IMR-90 (cell line): ENCODE results near the gene DNM3. TPM values are rescaled to one million over a fixed set of nuclear protein-coding genes. Genes with fewer than 3 reads are reported as not detected.

Experiments
- ATAC-seq: fragments of 200-7000 bp; cut with Tn5 transposase; 2 replicates; pipeline ENCODE4 v1.9.1; 2020; ENCODE audit warnings: low read depth, mild to moderate bottlenecking, moderate library complexity
- BruUV-seq: library from RNA; stranded (reverse); fragments of 400-500 nt; replicated peaks from 2 replicates; lab custom pipeline; 2021; lab: Mats Ljungman, UMichigan
- CTCF ChIA-PET: fragments of 300-600 bp; formaldehyde crosslinking; extraction: SDS; loops from one replicate; lab custom pipeline; 2021; ENCODE audit warnings: antibody characterized with exemption; lab: Yijun Ruan, JAX
- POLR2A ChIA-PET: fragments of 300-600 bp; sonication (Branson Sonifier 250); formaldehyde crosslinking; loops from one replicate; lab custom pipeline; 2022; ENCODE audit warnings: antibody characterized with exemption; ENCODE audit not compliant: unreplicated experiment; lab: Charles Lee
- DNase-seq: peaks from one replicate; pipeline ENCODE4 v3.0.0; 2013
- H2AFZ ChIP-seq: replicated peaks from 2 replicates; pipeline ENCODE3; 2013; ENCODE audit warnings: low read length, mild to moderate bottlenecking; ENCODE audit not compliant: poor library complexity
- H2AK5ac ChIP-seq: 2 replicates; pipeline ENCODE4 v1.6.1; 2013; ENCODE audit warnings: low read depth, low read length, inconsistent platforms
- H2AK9ac ChIP-seq: replicated peaks from 2 replicates; pipeline ENCODE3; 2013; ENCODE audit warnings: mild to moderate bottlenecking, low read depth, low read length, moderate library complexity; ENCODE audit not compliant: poor library complexity
- H2BK120ac ChIP-seq: 2 replicates; pipeline ENCODE4 v1.6.1; 2013; ENCODE audit warnings: low read depth, low read length, inconsistent platforms
- H2BK15ac ChIP-seq: 3 replicates; pipeline ENCODE4 v1.6.1; 2013; ENCODE audit warnings: low read depth, low read length, inconsistent platforms
- H2BK20ac ChIP-seq: 2 replicates; pipeline ENCODE4 v1.6.1; 2013; ENCODE audit warnings: low read depth, mild to moderate bottlenecking, inconsistent platforms, low read length, moderate library complexity
- H2BK5ac ChIP-seq: 2 replicates; pipeline ENCODE4 v1.6.1; 2013; ENCODE audit warnings: mild to moderate bottlenecking, low read depth, low read length, inconsistent platforms; ENCODE audit not compliant: poor library complexity, severe bottlenecking
- H3K14ac ChIP-seq: replicated peaks from 2 replicates; pipeline ENCODE4 v1.6.1; 2013; ENCODE audit warnings: low read depth, low read length, inconsistent platforms
- H3K18ac ChIP-seq: 2 replicates; pipeline ENCODE4 v1.6.1; 2013; ENCODE audit warnings: low read depth, low read length, control low read depth
- H3K23ac ChIP-seq: 2 replicates; pipeline ENCODE4 v1.6.1; 2013; ENCODE audit warnings: low read depth, low read length, inconsistent platforms
- H3K27ac ChIP-seq: 2 replicates; pipeline ENCODE4 v1.5.1; 2013; ENCODE audit warnings: mild to moderate bottlenecking, control low read depth, low read length; ENCODE audit not compliant: insufficient read depth
- H3K27me3 ChIP-seq: 2 replicates; pipeline ENCODE4 v1.6.1; 2013; ENCODE audit warnings: low read length; ENCODE audit not compliant: control insufficient read depth, insufficient read depth
- H3K36me3 ChIP-seq: 2 replicates; pipeline ENCODE4 v1.6.1; 2013; ENCODE audit warnings: low read length, mixed read lengths; ENCODE audit not compliant: control insufficient read depth, insufficient read depth
- H3K4ac ChIP-seq: 2 replicates; pipeline ENCODE4 v1.6.1; 2013; ENCODE audit warnings: low read depth, low read length, inconsistent platforms
- H3K4me1 ChIP-seq: 2 replicates; pipeline ENCODE4 v1.6.1; 2013; ENCODE audit warnings: low read length, mixed read lengths; ENCODE audit not compliant: control insufficient read depth, insufficient read depth
- H3K4me2 ChIP-seq: 2 replicates; pipeline ENCODE4 v1.6.1; 2013; ENCODE audit warnings: low read depth, mild to moderate bottlenecking, control low read depth, low read length, moderate library complexity
- H3K4me3 ChIP-seq: 2 replicates; pipeline ENCODE4 v1.5.1; 2013; ENCODE audit warnings: low read depth, mild to moderate bottlenecking, control low read depth, low read length, moderate library complexity; ENCODE audit not compliant: insufficient read depth
- H3K56ac ChIP-seq: 2 replicates; pipeline ENCODE4 v1.6.1; 2013; ENCODE audit warnings: low read length, inconsistent platforms; ENCODE audit not compliant: insufficient read depth; ENCODE audit errors: extremely low read depth
- H3K79me1 ChIP-seq, 2 experiments: 2 replicates each; pipeline ENCODE4 v1.6.1; 2013; ENCODE audit warnings: low read length in 2 of 2, inconsistent platforms in 1 of 2, low read depth in 1 of 2
- H3K9ac ChIP-seq: 2 replicates; pipeline ENCODE4 v1.6.1; 2013; ENCODE audit warnings: low read depth, low read length, control low read depth
- H3K9me1 ChIP-seq: 2 replicates; pipeline ENCODE4 v1.6.1; 2013; ENCODE audit warnings: low read length, inconsistent platforms; ENCODE audit not compliant: insufficient read depth
- H3K9me3 ChIP-seq: 2 replicates; pipeline ENCODE4 v1.6.1; 2013; ENCODE audit warnings: low read length; ENCODE audit not compliant: control insufficient read depth, insufficient read depth
- H4K20me1 ChIP-seq: 2 replicates; pipeline ENCODE4 v1.6.1; 2013; ENCODE audit warnings: low read length, inconsistent platforms; ENCODE audit not compliant: insufficient read depth
- H4K5ac ChIP-seq: 2 replicates; pipeline ENCODE4 v1.6.1; 2013; ENCODE audit warnings: mild to moderate bottlenecking, low read depth, low read length, control low read depth
- H4K8ac ChIP-seq, 2 experiments: 2 replicates each; pipeline ENCODE4 v1.6.1; 2013; ENCODE audit warnings: low read depth in 2 of 2, low read length in 2 of 2, control low read depth in 1 of 2, inconsistent platforms in 1 of 2
- H4K91ac ChIP-seq: 2 replicates; pipeline ENCODE4 v1.6.1; 2013; ENCODE audit warnings: low read depth, low read length, inconsistent platforms; ENCODE audit not compliant: insufficient read depth
- BHLHE40 ChIP-seq: fragments of 150-350 bp; IDR thresholded peaks from 2 replicates; pipeline ENCODE4 v1.6.1; 2016; ENCODE audit warnings: mild to moderate bottlenecking, low read depth, low read length
- CEBPB ChIP-seq: IDR thresholded peaks from 2 replicates; pipeline ENCODE4 v1.6.1; 2012; ENCODE audit warnings: low read depth, low read length, improper control_type of control experiment
- MAFK ChIP-seq: IDR thresholded peaks from 2 replicates; pipeline ENCODE4 v1.6.1; 2012; ENCODE audit warnings: low read depth, low read length, improper control_type of control experiment
- MAZ ChIP-seq: IDR thresholded peaks from 2 replicates; pipeline ENCODE4 v1.6.1; 2012; ENCODE audit warnings: low read depth, mild to moderate bottlenecking, low read length, improper control_type of control experiment, moderate library complexity, borderline replicate concordance
- MXI1 ChIP-seq: IDR thresholded peaks from 2 replicates; pipeline ENCODE4 v1.6.1; 2012; ENCODE audit warnings: low read depth, mild to moderate bottlenecking, low read length, moderate library complexity, borderline replicate concordance
- POLR2A ChIP-seq: IDR thresholded peaks from 2 replicates; pipeline ENCODE4 v1.6.1; 2012; ENCODE audit warnings: mild to moderate bottlenecking, low read depth, low read length
- RAD21 ChIP-seq: IDR thresholded peaks from 2 replicates; pipeline ENCODE4 v1.6.1; 2012; ENCODE audit warnings: low read length, improper control_type of control experiment
- RCOR1 ChIP-seq: IDR thresholded peaks from 2 replicates; pipeline ENCODE4 v1.6.1; 2012; ENCODE audit warnings: mild to moderate bottlenecking, low read length, improper control_type of control experiment; ENCODE audit not compliant: insufficient replicate concordance
- RFX5 ChIP-seq: IDR thresholded peaks from 2 replicates; pipeline ENCODE4 v1.8.0; 2012; ENCODE audit warnings: low read depth, mild to moderate bottlenecking, low read length, moderate library complexity
- SMC3 ChIP-seq: fragments of 150-350 bp; IDR thresholded peaks from 2 replicates; pipeline ENCODE4 v1.6.1; 2016; ENCODE audit warnings: low read depth, mild to moderate bottlenecking, antibody characterized with exemption, low read length, moderate library complexity
- USF2 ChIP-seq: fragments of 150-350 bp; IDR thresholded peaks from 2 replicates; pipeline ENCODE4 v1.6.1; 2017; ENCODE audit warnings: mild to moderate bottlenecking, antibody characterized with exemption, low read length, low read depth
- WGBS, 2 experiments: methylation state at CpG; one replicate each; pipeline versions ENCODE4 v1.1.5 to v1.1.7; 2013; ENCODE audit warnings: missing lambda C conversion rate in 2 of 2; ENCODE audit not compliant: insufficient read length in 1 of 2; ENCODE audit errors: extremely low coverage in 2 of 2; 5-methylcytosine and 5-hydroxymethylcytosine counted together
- dilution Hi-C: fragments of 300-500 bp; cut with HindIII; formaldehyde crosslinking; loops from one replicate; pipeline ENCODE4 v1.14.3; 2018; ENCODE audit warnings: low sequenced_read_pairs; ENCODE audit not compliant: unreplicated experiment
- in situ Hi-C: fragments of 300-500 bp; cut with MboI; formaldehyde crosslinking; loops from 3 replicates; pipeline ENCODE4 v1.14.3; 2019; ENCODE audit warnings: low sequenced_read_pairs, inconsistent platforms, mixed read lengths
- intact Hi-C: fragments of 100-400 bp; cut with micrococcal nuclease; formaldehyde crosslinking; loops from 2 replicates; pipeline ENCODE4 v1.10.0; 2022
- polyA plus RNA-seq, 3 experiments: library from polyadenylated mRNA; depleted of rRNA; stranded (reverse); fragments of >200 nt; gene quantifications; 2 replicates each; pipeline ENCODE4 v1.2.3, GENCODE V29; 2012; ENCODE audit warnings: low replicate concordance in 1 of 3
- total RNA-seq: library from RNA; depleted of rRNA; stranded (reverse); fragments of >200 nt; gene quantifications from 2 replicates; pipeline ENCODE4 v1.2.3, GENCODE V29; 2012

Gene DNM3
- total and polyA plus RNA-seq, 2 of the 4 experiments (the other 2 are of a cell fraction): 0.36 TPM

- TF ChIP-seq POLR2A: no peak
- no peak for TF ChIP-seq BHLHE40
- no peak for TF ChIP-seq MXI1
- no peak for TF ChIP-seq CEBPB
- TF ChIP-seq RAD21: no peak
- TF ChIP-seq SMC3: no peak
- TF ChIP-seq RFX5: no peak
- no peak for TF ChIP-seq RCOR1
- TF ChIP-seq MAFK: no peak
- TF ChIP-seq MAZ: no peak
- no peak for TF ChIP-seq USF2
- no peaks in the 10 kb centered on the region for H3K9me3 ChIP-seq
- ChIA-PET POLR2A (no interaction called here), CTCF (no interaction called here)
- no peak overlapping the region for H2AK5ac ChIP-seq
- no peak for ATAC-seq
- in situ Hi-C loops: no loop called here
- no peak overlapping the region for H3K14ac ChIP-seq
- H2BK5ac ChIP-seq: no peak overlapping the region
- H3K27me3 ChIP-seq: peaks cover 6% of the 10 kb centered on the region
- no peak overlapping the region for H3K27ac ChIP-seq
- BruUV-seq: no TSS peak
- H4K20me1 ChIP-seq: no peaks in the 10 kb centered on the region
- intact Hi-C loops: no loop called here
- H3K4ac ChIP-seq: no peak overlapping the region
- H3K56ac ChIP-seq: no peak overlapping the region
- WGBS, 2 experiments: 73% methylated on average over 2 of the region's 5 CpGs; no CpG with 5 or more reads in 1 of the 2 experiments
- no peak overlapping the region for H4K91ac ChIP-seq
- no peak overlapping the region for H3K23ac ChIP-seq
- H3K4me1 ChIP-seq: no peaks in the 10 kb centered on the region
- H2BK120ac ChIP-seq: no peak overlapping the region
- H2AFZ ChIP-seq: no peak overlapping the region
- no peak overlapping the region for H2BK20ac ChIP-seq
- DNase-seq: no peak
- no peak overlapping the region for H3K18ac ChIP-seq
- H3K36me3 ChIP-seq: no peaks in the 10 kb centered on the region
- H3K4me2 ChIP-seq: no peak overlapping the region
- H3K9me1 ChIP-seq: no peaks in the 10 kb centered on the region
- H4K5ac ChIP-seq: no peak overlapping the region
- dilution Hi-C loops: no loop called here
- H4K8ac ChIP-seq: no peak overlapping the region
- no peak overlapping the region for H3K4me3 ChIP-seq
- H3K79me1 ChIP-seq: no peaks in the 10 kb centered on the region
- no peak overlapping the region for H3K9ac ChIP-seq
- no peak overlapping the region for H2AK9ac ChIP-seq
- no peak overlapping the region for H2BK15ac ChIP-seq
Observed at GRCh38 chr1:171850651-171851350, 9.5 kb downstream of the DNM3 start.
